SW480 (cell line): ENCODE results near the gene MUC13.
A peak's percentile ranks its signal among the peaks of the same experiment; 100 is the strongest.

Experiments used
- DNase-seq: peaks from one replicate; pipeline ENCODE4 v3.0.0-alpha.2; 2016; ENCODE audit warnings: low spot score

The MUC13 gene

GRCh38 chr3:124876401-124876878 is 58.1 kb downstream of the MUC13 start:
- DNase-seq, result no peak

GRCh38 chr3:124873226-124873625 is 61.3 kb downstream of the MUC13 start:
- no peak for DNase-seq

GRCh38 chr3:124867511-124867910 is 67.0 kb downstream of the MUC13 start:
- DNase-seq, result no peak

- DNase-seq, result no peak
These were observed 72.5 kb downstream of the MUC13 start for GRCh38 chr3:124862006-124862405.

- no peak for DNase-seq
These were observed 73.5 kb downstream of the MUC13 start for GRCh38 chr3:124861041-124861440.

GRCh38 chr3:124860599-124860998 is 74.0 kb downstream of the MUC13 start:
- DNase-seq, result peak; percentile 81

GRCh38 chr3:124859025-124859424 is 75.5 kb downstream of the MUC13 start:
- no peak for DNase-seq

GRCh38 chr3:124858275-124858674 is 76.3 kb downstream of the MUC13 start:
- DNase-seq, result no peak

GRCh38 chr3:124856677-124857076 is 77.9 kb downstream of the MUC13 start:
- no peak for DNase-seq
